ENCODE data around the gene PHLDB3. TPM values are rescaled to one million over a fixed set of nuclear protein-coding genes. Genes with fewer than 3 reads are reported as not detected.
A peak's percentile ranks its signal among the peaks of the same experiment; 100 is the strongest.
"Not testable (repeated sequence)": the region's sequence is repeated elsewhere in the genome, so short reads cannot be mapped to it uniquely, and the experiment has no call there.

The PHLDB3 gene
- total RNA-seq, 1 donor from 2014 or later, result 5.7 TPM

GRCh38 chr19:43532962-43533545 lies 28.5 kb upstream of the PHLDB3 start, which contains the start of gene ZNF575:
TSS of gene ZNF575 (plus strand) at chr19:43533188. CDS start at chr19:43534423, 1,235 bp downstream.
- intact Hi-C loops (cut with DNase I), result loop anchor here (1.0 to 10.0 kb wide), 3 partner anchors 63 to 242 kb away; partner anchors contain the start of genes IRGQ and ZNF576
- ATAC-seq, result peak; percentile 80
- DNase-seq (ENCODE audit: missing footprints), result peak; percentile 94

DNA sequence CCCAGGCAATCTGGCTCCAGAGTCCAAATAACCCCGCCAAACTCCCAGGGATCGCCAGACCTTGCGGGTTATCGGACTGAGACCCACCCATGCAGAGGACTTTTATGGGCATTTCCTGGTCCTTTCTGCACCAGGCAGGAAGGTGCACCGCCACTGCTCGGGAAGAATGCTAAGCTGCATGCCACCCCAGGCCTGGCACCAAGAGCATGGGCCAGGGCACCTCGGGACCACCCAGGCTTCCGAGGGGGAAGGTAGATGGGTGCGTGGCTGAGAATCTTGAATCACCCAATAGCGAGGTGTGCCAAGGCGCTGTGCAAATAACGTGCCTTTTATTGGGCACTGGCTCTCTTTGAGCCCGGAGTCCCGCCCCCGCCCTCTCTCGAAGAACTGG lies 28.0 kb upstream of the PHLDB3 start:
- ATAC-seq (no peak), DNase-seq (ENCODE audit: missing footprints) (peak; percentile 76)
- intact Hi-C loops (cut with DNase I), result loop anchor here (5.0 to 10.0 kb wide), 2 partner anchors 135 to 242 kb away; no protein-coding TSS in a partner anchor

- no peak for ATAC-seq
- DNase-seq (ENCODE audit: missing footprints), result no peak
- intact Hi-C loops (cut with DNase I), result loop anchor here (5.0 kb wide), 1 partner anchor 66 kb away; no protein-coding TSS in a partner anchor
Observed at GRCh38 chr19:43527860-43528622, 23.5 kb upstream of the PHLDB3 start.

- intact Hi-C loops (cut with DNase I), result loop anchor here (5.0 kb wide), 1 partner anchor 65 kb away; no protein-coding TSS in a partner anchor
- DNase-seq (ENCODE audit: missing footprints), result peak; percentile 91
Observed at GRCh38 chr19:43526884-43527859, 22.6 kb upstream of the PHLDB3 start, which contains the start of gene ETHE1. TSS of gene ETHE1 (minus strand) at chr19:43527201. CDS start at chr19:43527177, 24 bp downstream.

GRCh38 chr19:43525836-43526771 lies 21.6 kb upstream of the PHLDB3 start:
- intact Hi-C loops (cut with DNase I), result loop anchor here (5.0 kb wide), 1 partner anchor 64 kb away; no protein-coding TSS in a partner anchor
- peak; percentile 14 for ATAC-seq
- DNase-seq (ENCODE audit: missing footprints), result no peak

More at GRCh38 chr19:43526884-43527859, 22.6 kb upstream of the PHLDB3 start, which contains the start of gene ETHE1:
- ATAC-seq, result peak; percentile 95

- DNase-seq (ENCODE audit: missing footprints) (peak; percentile 76), ATAC-seq (peak; percentile 45)
- intact Hi-C loops (cut with DNase I), result loop anchor here (5.0 kb wide), 1 partner anchor 63 kb away; no protein-coding TSS in a partner anchor
Observed at GRCh38 chr19:43524922-43525835, 20.6 kb upstream of the PHLDB3 start.

- DNase-seq (ENCODE audit: missing footprints); ATAC-seq; intact Hi-C loops (cut with DNase I): not testable (repeated sequence)
Observed at GRCh38 chr19:43523696-43524095, 19.1 kb upstream of the PHLDB3 start.

GRCh38 chr19:43522929-43523328 lies 18.4 kb upstream of the PHLDB3 start:
- intact Hi-C loops (cut with DNase I), result no loop called here
- DNase-seq (ENCODE audit: missing footprints), result no peak
- ATAC-seq, result no peak

- peak; percentile 71 for ATAC-seq
- DNase-seq (ENCODE audit: missing footprints), result peak; percentile 73
- intact Hi-C loops (cut with DNase I), result loop anchor here (1.0 kb wide), 1 partner anchor 72 kb away; no protein-coding TSS in a partner anchor
Observed at GRCh38 chr19:43519436-43520088, 15.0 kb upstream of the PHLDB3 start.

DNA sequence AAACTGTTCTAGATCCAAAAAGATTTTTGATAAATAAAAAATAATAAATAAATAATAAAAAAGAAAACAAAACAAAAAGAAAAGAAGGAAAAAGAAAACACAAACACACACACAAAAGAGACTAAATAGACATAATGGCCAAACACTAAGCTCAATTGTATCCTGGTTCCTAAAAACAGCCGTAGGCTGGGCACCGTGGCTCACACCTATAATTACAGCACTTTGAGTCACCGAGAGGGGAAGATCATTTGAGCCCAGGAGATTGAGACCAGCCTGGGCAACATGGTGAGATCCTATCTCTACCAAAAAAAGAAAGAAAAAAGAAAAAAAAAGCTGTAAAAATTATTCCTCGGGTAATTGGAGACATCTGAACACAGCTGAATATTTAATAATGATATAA lies 13.5 kb upstream of the PHLDB3 start:
- intact Hi-C loops (cut with DNase I), result no loop called here
- DNase-seq (ENCODE audit: missing footprints) (no peak), ATAC-seq (no peak)

DNA sequence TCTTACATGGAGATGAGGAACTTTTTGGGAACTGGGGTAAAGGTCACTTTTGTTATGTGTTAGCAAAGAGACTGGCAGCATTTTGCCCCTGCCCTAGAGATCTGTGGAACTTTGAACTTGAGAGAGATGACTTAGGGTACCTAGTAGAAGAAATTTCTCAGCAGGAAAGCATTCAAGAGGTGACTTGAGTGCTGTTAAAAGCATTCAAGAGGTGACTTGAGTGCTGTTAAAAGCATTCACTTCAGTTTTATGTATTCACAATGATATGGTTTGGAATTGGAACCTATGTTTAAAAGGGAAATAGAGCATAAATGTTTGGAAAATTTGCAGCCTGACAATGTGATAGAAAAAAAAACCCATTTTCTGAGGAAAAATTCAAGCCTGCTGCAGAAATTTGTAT lies 7.9 kb upstream of the PHLDB3 start:
- intact Hi-C loops (cut with DNase I); ATAC-seq; DNase-seq (ENCODE audit: missing footprints): not testable (repeated sequence)

- ATAC-seq (no peak), DNase-seq (ENCODE audit: missing footprints) (no peak)
- intact Hi-C loops (cut with DNase I), result no loop called here
Observed at GRCh38 chr19:43511324-43511723, 6.8 kb upstream of the PHLDB3 start.

- DNase-seq (ENCODE audit: missing footprints) (no peak), ATAC-seq (no peak)
- intact Hi-C loops (cut with DNase I), result no loop called here
Observed at GRCh38 chr19:43510713-43511112, 6.2 kb upstream of the PHLDB3 start.

- no peak for ATAC-seq
- intact Hi-C loops (cut with DNase I), result no loop called here
- no peak for DNase-seq (ENCODE audit: missing footprints)
Observed at GRCh38 chr19:43507880-43508279, 3.3 kb upstream of the PHLDB3 start.

DNA sequence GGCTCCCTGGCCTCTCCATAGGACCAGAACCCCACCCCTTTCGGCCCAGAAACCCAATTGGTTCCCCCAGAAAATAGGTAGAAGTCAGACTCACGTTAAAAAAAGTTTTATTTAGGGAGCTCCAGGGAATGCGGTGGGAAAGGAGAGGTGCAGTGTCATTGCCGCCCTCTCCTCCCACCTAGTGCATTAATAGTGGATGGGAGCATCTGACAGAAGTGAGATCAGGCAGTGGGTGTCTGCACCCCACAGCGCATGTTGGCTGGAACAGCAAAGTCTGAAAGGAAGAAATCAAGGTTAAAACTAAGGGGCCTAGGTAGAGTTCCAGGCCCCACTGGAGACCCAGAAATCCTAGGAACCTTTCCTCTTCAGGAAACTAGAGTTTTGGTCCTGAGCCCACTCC lies 2.1 kb upstream of the PHLDB3 start:
- ATAC-seq (no peak), DNase-seq (ENCODE audit: missing footprints) (no peak)
- intact Hi-C loops (cut with DNase I), result no loop called here

- no peak for ATAC-seq
- intact Hi-C loops (cut with DNase I), result loop anchor here (2.0 kb wide), 1 partner anchor 43 kb away; no protein-coding TSS in a partner anchor
- DNase-seq (ENCODE audit: missing footprints), result no peak
Observed at GRCh38 chr19:43505941-43506340, 1.4 kb upstream of the PHLDB3 start.
